NCI-H446 (cell line): Measurements from ENCODE around the gene CHCHD3.
"Not testable (repeated sequence)": the region's sequence is repeated elsewhere in the genome, so short reads cannot be mapped to it uniquely, and the experiment has no call there.

Experiments used
- DNase-seq, 2 experiments: peaks; one replicate each; lab custom pipeline; 2025; lab: John Stamatoyannopoulos, UW

CHCHD3 gene

DNA sequence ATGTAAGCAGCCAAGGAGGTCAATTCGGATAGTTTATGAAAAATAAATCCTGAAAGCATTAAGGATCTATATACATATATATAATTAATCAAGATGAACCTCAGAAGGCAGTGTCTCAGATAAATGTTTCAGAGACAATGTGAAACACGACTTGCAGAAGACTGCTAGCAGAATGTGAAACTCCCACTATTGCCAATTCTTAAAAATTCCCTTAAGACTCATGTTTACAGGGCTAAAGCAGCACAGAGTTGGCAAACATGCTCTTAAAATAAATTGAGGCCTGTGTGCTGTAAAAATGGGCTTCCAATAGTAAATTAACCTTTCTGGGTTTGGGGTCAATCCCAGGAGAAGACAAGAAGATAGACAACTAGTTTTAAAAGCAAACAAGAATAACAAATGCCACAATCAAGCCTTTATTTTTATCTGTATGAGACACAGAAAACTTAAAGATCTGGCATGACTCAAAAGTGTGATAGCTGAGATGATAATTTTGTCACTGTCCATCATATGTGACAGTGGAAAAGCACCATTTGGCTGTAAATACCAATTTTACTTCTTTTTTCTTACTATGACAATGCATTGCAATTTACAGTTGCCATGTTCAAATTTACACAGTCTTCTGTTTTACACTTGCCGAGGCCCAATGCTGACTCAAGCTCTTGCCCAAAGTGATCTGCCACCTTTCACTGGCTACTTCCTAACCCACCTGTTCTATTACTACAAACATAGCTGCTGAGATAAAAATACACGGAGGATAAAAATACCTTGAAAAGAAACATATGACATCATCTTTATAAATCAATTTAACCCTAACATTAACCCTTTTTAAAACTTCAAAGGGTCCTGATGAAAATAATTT is 78.6 kb downstream of the CHCHD3 start:
- DNase-seq, result no peak

DNA sequence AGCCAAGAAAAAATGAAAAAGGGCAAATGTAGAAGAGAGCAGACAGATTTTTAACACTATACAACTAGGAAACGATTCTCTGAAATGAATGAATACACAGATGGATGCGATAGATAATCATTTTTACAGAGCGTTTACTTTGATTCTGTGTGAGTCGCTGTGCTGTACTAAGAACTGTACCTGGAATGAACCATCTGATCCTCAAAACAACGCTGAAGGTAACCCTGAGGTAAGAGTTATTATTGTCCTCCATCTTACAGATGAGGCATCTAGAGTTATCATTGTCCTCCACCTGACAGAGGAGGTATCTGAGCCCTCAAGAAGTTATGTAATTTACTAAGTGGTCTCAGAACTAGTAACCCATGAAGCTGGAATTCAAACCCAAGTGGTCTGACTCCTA is 80.2 kb downstream of the CHCHD3 start:
- no peak for DNase-seq

DNA sequence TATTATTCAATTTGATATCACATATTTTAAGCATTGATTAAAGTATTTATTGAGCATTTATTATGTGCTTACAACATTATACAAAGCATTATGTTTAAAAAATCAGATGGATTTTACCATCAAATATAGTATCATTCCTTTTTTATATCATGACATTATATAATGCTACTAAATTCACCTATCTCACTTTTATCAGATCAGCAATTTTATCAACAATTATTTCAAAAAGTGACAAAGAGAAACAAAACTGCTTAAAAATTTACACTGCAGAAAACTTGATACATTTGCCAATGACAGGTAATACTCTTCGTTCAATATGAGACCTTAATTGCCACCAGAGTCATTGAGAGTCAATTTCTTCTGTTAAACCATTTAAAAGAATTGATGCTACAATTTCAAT is 82.0 kb downstream of the CHCHD3 start:
- no peak for DNase-seq

DNA sequence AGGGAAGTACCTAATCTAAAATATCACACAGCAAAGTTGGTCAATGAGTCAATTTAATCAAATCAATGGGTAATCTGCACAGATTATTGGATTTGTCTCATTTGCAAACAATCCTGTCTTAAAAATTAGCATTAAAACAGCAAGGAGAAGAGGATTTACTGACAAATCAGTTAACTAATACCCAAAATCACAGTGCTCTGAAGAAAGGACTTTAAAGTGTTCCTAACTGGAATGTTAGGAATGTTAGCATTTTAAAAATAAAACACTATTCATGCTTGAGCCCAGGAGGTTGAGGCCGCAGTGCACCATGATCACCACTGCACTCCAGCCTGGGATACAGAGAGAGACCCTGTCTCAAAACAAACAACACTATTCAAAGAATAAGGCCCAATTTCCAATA is 83.1 kb downstream of the CHCHD3 start:
- no peak for DNase-seq

DNA sequence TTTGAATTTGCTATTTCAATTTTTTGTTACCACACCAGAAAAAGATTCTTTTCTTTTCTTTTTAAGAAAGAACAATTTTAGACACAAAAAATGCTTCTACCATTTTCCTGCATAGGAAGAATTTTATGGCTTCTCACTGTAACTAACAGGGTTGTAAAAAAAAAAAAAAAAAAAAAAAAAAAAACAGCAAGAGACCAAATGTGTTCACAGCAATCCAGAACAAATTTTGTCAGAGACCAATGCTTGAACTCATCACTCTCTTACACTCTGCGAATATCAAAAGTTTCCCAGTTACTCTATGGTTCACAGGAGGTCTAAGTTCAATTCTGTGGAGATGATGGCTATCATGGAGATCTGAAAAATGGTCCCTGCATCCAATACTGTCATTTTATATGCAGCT is 84.4 kb downstream of the CHCHD3 start:
- DNase-seq, result no peak

DNA sequence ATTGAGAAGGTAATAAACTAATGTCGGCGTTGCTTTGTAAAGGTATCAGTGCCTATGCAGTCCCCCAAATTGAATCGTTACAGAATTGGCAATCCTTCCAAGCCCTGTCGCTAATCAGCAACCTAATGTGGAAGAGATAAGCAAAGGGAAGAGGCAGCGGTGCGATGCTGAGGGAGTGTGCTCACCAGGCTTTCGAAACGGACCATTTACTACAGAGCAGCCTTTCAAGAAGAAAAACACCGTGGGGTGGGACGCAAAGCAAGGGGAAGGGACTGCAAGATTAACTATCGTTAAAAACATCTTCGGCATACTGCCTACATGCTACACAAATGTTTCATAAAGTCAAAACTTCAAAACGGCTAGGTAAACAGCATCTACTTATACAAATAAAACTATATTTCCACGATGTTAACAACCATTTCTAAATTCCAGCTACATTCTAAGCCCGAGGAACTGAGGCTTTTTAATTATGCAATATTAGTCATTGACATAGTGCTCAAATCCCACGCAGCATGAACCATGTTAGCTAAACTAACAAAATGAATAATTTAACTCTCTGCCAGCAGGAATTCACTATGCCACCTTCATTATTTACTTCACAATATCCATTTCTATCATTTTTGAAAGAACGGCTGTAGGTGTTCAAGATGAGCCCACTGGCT is 85.2 kb downstream of the CHCHD3 start:
- DNase-seq, result no peak

DNA sequence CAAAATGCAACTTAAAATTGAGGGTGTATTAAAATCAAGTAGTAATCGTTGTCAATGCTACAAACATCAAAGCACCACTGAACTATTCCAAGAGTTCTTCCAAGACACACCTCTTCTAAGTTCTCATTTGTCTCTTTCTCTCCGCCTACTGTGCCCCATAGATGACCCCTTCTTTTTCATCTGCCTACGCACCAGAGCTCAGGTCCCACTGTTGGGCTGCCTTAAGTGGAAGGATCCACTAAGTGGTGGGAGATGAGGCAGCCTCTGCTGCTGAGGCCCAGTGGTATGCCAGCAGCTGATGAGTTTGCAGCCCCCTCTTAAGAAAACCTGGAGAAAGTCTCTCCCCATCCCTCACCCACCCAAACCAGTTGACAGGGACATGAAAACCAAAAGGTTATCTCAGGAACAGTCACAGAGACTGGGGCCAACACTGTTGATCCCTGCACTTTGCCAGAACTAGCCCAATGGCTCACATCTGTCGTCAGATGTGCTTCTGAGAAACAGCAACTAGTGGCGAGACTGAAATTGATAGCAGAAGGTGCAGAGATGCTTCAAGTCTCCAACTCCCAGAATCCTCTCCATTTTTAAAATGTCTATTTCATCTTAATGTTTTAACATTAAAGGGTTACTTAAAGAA is 88.4 kb downstream of the CHCHD3 start:
- DNase-seq, result no peak

DNA sequence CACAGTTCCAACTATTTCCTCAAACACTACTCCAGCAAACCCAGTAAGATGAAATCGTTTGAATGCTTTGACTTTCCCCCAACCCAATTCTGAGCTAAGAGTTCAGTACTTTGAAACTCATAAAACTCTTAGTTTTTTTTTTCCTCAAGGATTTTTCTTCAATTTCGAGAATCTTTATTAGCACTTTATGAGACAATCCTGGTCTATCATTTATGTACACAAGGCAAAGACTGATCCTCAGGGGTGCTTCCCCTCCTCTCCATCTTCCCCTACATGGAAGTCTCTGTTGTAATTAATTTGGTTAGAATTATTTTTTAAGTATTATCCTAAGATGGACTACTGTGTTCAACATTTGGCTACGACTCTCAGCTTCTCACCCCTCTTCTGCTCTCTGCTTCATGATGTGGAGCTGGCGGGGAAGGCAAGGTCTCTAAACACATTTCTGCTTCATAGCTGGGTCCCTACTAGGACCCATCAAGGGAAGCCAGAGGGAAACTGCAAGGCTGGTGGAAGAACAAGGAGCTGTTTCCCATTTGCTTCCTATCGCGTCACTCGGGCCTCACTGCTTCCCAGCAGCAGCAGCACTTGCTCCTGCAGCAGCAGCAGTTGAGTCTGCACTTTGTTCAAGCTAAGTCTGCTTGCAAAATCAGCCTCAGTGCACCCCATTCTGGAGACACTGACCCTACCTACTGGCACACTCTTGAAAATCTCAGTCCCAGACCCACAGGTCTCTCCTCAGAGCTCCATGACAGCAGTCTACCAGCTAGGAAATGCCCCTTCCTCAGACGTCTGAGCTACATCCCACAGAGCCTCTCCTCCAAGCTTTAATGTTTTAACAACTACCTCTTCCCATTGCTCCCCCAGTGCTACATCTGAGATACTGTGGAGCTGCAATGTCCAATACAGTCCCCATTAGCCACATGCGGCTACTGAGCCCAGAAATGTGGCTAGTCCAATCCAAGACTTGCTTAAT is 90.0 kb downstream of the CHCHD3 start:
- DNase-seq, result no peak

DNA sequence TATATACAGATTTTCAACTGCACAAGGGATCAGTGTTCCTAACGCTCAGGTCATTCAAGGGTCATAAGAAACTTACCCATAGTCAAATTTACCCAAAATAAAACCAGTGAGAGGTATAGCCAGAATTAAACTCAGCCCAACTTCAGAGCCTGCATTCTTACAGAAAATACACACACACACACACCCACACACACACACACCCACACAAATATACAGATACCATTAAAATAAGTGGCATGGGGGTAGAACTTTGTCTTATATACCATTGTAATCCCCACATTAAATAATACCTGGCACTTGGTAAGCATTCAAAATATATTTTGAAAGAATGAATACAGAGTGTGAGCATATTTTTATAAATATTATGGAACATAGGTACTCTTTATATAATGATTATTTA is 93.8 kb downstream of the CHCHD3 start:
- DNase-seq, result no peak

DNA sequence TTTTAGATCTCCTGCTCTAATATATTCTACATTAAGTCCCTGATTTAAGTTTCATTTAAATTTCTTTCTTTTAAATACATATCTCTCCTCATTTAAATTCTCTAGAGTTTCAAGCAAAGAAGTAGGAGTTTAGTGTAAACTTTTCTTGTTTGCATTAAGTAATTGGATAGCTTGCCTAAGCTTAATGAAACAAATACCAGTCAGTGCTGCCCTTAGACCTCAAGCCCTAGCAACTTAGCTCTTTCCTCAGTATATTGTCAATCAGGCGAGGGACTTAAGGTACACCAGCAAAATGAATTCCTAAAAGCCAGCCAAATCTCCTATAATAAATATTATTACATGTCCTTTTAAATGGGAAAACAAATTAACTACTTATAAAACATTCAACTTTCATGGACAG is 101.5 kb downstream of the CHCHD3 start:
- DNase-seq, result no peak

DNA sequence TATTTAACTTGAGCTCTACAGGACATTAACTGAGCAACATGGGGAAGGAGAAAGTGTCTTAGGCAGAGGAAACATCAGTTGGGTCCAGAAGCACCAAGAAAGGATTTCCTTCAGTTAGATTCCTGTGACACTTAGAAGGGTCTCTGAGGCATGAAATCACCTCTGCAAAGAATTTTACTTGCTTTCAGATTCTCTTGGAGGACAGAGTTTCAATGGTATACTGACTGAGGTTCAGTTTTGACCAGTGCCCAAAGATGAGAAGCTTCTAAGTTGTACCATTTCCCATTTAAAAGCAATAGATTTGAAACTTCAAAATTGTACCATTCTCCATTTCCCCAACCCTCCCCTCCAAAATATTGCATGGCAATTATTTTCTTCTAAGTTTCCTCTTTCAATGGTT is 102.4 kb downstream of the CHCHD3 start:
- no peak for DNase-seq

DNA sequence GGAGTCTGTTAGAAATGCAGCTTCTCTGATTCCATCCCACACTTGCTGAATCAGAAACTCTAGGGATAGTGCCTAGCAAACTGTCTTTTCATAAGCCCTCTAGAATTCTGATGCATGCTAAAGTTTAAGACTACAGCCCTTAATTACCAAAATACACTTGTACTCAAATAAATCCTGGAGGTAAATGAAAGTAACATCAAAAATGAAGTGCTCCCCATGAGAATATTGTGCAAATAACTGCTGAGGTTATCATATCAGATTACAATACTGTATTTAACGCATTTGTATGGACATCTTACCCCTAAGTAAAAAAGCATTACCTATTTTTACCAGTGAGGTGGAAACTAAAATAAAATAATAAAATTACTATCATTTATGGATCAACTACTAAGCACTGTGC is 104.7 kb downstream of the CHCHD3 start:
- DNase-seq, result no peak

DNA sequence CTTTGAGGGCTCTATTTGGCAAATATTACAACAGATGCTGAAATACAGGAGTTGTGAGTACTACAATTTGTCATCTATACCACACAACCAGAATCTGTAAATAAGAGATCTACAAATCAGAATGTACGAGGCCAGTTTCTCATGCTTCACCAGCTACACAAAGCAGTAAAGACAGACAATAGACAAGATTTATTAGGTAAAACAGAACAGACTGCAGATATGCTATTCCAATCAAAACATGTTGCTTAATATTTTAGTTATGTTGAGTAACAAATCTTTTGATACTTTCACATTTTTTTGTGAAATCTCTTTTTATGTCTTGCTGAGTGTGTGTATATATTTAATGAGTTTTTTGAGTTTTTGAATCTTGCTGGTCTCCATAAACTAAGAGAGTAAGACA is 109.1 kb downstream of the CHCHD3 start:
- DNase-seq, result no peak

DNA sequence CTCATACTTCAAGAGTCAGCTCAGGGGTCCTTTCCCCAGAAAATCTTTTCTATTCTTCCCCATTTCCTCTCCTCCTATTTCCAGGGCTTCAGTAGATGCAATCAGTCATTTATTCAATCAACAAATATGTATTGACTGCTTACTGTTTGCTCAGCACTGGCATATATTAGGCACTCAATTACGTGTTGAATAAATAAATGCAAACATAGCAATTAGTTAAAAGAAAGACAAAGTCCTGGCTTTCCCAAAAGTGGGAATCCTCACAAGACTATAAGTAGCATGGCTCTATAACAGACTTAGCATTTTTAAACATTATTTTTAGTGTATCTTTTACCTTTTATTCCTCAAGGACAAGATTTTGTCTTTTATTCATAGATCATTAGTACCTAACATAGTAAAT is 111.6 kb downstream of the CHCHD3 start:
- DNase-seq, result no peak

DNA sequence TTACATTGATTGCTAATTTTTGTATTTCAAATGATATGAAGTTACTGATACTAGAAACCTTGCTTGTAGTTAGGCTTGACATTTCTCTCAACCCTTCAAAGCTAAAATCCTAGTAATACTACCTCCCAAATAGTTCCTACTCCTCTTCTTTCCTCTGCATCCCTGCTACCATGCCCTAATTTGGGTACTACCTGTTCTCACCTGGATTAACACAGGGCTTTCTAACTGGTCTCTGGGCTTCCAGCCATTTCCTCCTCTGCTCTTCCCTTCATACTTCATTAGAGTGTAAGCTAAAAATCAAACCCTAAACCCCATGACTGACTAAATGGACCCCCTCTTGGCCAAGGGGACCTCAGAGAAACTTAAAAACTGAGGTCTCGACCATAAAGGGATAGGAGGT is 112.4 kb downstream of the CHCHD3 start:
- DNase-seq, result no peak

DNA sequence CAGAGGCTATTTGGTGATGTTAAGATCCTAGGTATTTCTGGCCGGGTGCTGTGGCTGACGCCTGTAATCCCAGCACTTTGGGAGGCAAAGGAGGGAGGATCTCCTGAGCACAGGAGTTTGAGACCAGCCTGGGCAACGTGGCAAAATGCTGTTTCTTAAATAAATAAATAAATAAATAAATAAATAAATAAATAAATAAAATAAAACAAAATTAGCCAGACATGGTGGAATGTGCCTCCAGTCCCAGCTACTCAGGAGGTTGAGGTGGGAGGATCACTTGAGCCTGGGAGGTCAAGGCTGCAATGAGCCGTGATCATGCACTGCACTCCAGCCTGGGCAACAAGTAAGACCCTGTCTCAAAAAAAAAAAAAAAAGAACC is 114.4 kb downstream of the CHCHD3 start:
- DNase-seq, result not testable (repeated sequence)

DNA sequence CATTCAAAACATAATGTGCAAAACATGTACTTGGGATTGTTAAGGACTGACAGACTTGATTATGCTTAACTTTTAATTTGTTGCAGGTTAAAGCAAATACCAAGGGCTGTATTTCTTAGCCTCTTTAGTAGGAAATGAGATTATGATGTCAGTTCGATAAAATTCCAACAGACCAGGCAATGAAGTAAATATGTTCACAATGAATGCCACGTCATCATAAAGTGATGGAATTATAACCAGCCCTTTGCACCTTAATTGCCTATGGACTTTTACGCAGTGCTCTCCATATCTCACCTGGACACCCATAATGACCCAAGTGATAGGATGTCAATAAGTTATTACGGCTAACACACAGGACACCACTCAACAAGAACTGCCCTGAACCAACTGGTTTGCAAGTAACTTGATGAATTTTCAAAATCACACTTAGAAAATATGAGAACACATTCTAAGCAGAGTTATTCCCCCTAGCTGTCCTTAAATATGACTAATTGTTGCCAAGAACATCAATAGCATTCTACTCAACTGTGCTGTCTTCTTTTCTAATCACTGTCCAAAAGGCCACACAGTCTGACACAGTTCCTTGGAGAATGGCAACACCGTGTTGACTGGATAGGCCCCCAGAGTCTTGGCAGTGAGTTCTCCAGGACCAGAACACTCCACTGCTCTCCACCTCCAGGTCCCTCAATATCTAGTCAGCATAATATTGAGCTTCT is 115.0 kb downstream of the CHCHD3 start:
- DNase-seq, result no peak

DNA sequence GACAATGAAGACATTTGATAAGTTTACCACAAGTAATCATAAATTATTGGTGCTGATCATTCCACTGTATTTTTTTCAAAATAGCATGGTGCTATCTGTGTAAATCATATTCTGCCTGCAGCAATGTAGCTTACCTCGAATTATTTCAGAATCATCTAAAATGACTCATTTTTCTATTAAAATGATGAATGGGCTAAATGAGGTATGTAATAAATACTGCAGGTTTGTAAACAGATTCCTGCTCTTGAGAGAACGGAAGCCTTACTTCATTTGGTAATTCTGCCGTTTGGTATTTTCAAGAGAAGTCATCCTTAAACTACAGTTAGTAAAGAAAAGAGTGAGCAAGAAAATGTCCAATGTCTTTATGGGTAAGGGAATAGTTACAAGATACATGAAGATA is 115.9 kb downstream of the CHCHD3 start:
- DNase-seq, result no peak

DNA sequence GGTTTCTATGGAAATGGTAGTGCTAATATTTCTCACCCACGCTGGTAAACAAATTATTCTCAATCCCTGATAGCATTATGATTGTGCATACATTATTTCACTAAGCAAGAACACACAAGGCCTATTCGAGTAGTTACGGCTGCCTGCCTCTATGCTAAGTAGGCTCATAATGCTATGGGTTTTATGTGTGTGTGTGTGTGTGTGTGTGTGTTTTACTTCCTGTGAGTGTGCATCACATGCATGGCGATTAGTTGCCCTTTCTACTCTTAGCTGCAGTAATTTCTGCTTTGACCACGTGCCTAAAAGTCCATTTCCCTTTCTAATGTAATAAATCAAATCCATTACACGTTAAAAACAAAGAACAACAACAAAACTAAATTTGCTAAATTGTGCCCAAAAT is 117.0 kb downstream of the CHCHD3 start:
- no peak for DNase-seq

DNA sequence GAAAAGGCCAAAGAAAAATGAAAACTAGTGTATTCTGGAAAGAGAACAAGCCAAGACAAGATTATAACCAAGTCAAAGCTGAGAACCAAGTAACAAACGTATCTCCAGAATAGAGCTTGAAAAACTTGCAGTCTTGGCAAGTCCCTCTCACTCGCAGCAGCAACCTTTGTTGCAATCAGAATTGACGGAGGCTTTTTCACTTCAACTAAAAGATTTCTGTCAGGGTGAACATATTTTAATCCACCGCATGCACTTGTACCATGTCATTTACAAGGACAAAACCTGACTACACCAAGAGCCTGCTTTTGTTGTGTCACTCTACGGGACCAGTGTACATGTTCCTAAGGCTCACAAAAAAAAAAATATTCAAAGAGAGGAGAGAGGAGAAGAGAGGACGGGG is 122.0 kb downstream of the CHCHD3 start:
- DNase-seq, result no peak

DNA sequence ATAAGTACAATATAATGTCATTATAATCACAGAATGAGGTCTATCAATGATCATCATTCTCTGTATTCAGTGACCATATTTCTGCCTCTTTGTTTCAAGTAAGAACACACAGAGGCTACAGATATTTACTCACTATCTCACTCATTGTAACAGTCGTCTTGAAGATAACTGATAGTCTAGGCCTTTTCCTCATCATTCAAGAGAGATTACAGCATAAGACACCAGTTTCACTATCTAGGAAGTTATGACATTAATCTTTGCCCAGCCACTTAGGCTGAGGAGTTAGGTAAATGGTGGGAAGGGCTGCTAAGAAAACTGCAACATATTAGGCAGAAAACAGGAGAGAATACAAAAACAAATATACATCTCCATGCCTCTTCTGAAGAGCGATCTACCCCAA is 125.3 kb downstream of the CHCHD3 start:
- DNase-seq, result no peak
